ENCODE data around the gene AMZ2. TPM values are rescaled to one million over a fixed set of nuclear protein-coding genes. Genes with fewer than 3 reads are reported as not detected.
"Not testable (repeated sequence)": the region's sequence is repeated elsewhere in the genome, so short reads cannot be mapped to it uniquely, and the experiment has no call there.

AMZ2 gene
- total RNA-seq = 100 to 1,000 TPM; 106 to 107 TPM

GRCh38 chr17:68247445-68248198, at the start of gene AMZ2:
TSS of gene AMZ2 (plus strand) at chr17:68248043. CDS start at chr17:68250188, 2,145 bp downstream.
- Mint-ChIP-seq H3K4me3 (peak within 1 kb of the TSS; percentile 81), H3K27me3 (no peaks in the 10 kb centered on the region)

GRCh38 chr17:68198931-68199836, 48.7 kb upstream of the AMZ2 start:
- no peaks in the 10 kb centered on the region for H3K9me3 Mint-ChIP-seq (ENCODE audit: low read depth)
- no peaks in the 10 kb centered on the region for H3K36me3 Mint-ChIP-seq
- ATAC-seq (peak; percentile 57), DNase-seq (peak; percentile 64)
- H3K27me3 Mint-ChIP-seq = peaks cover 45% of the 10 kb centered on the region
- CTCF ChIA-PET = interaction anchor here (1.1 to 14.7 kb wide), 15 partner anchors 13 to 266 kb away, joined by 3 to 278 read pairs (median 6); partner anchors contain the start of genes AMZ2 and WIPI1
- peaks cover 29% of the 10 kb centered on the region for H3K4me1 Mint-ChIP-seq
- peak overlapping the region; percentile 68 for H3K4me3 Mint-ChIP-seq
- H3K27ac Mint-ChIP-seq = no peak overlapping the region

More at GRCh38 chr17:68247445-68248198, at the start of gene AMZ2:
- Mint-ChIP-seq H3K4me1 (peaks cover 48% of the 10 kb centered on the region), H3K36me3 (peaks cover 38% of the 10 kb centered on the region), H3K9me3 (ENCODE audit: low read depth) (no peaks in the 10 kb centered on the region), H3K27ac (peak within 1 kb of the TSS; percentile 91)
- peak; percentile 90 for ATAC-seq
- DNase-seq = peak; percentile 96
- CTCF ChIA-PET = interaction anchor here (0.7 to 4.5 kb wide), 14 partner anchors 11 to 1595 kb away, joined by 3 to 27 read pairs (median 7); no protein-coding TSS in a partner anchor

GRCh38 chr17:68199837-68200688, 47.8 kb upstream of the AMZ2 start:
- peak; percentile 49 for DNase-seq
- Mint-ChIP-seq H3K27ac (peak overlapping the region; percentile 40), H3K27me3 (peaks cover 43% of the 10 kb centered on the region), H3K36me3 (no peaks in the 10 kb centered on the region), H3K9me3 (ENCODE audit: low read depth) (no peaks in the 10 kb centered on the region), H3K4me3 (peak overlapping the region; percentile 68), H3K4me1 (peaks cover 32% of the 10 kb centered on the region)
- no peak for ATAC-seq
- CTCF ChIA-PET = interaction anchor here (0.7 to 14.7 kb wide), 30 partner anchors 13 to 265 kb away, joined by 3 to 278 read pairs (median 4); partner anchors contain the start of genes AMZ2 and WIPI1

GRCh38 chr17:68200689-68201417, 47.0 kb upstream of the AMZ2 start:
- peak; percentile 43 for ATAC-seq
- no peaks in the 10 kb centered on the region for H3K9me3 Mint-ChIP-seq (ENCODE audit: low read depth)
- H3K36me3 Mint-ChIP-seq = no peaks in the 10 kb centered on the region
- CTCF ChIA-PET = interaction anchor here (0.7 to 14.7 kb wide), 30 partner anchors 12 to 261 kb away, joined by 3 to 278 read pairs (median 4); partner anchors contain the start of genes AMZ2 and WIPI1
- peak overlapping the region; percentile 68 for H3K4me3 Mint-ChIP-seq
- peaks cover 30% of the 10 kb centered on the region for H3K4me1 Mint-ChIP-seq
- peak overlapping the region; percentile 40 for H3K27ac Mint-ChIP-seq
- DNase-seq = peak; percentile 85
- H3K27me3 Mint-ChIP-seq = peaks cover 35% of the 10 kb centered on the region

- CTCF ChIA-PET = interaction anchor here (0.9 to 14.7 kb wide), 20 partner anchors 11 to 261 kb away, joined by 3 to 278 read pairs (median 6); partner anchors contain the start of genes AMZ2 and WIPI1
Measured at GRCh38 chr17:68201418-68201771, 46.4 kb upstream of the AMZ2 start.

GRCh38 chr17:68202321-68202720, 45.5 kb upstream of the AMZ2 start:
- not testable (repeated sequence) for H3K9me3 Mint-ChIP-seq (ENCODE audit: low read depth); H3K27ac Mint-ChIP-seq; H3K4me3 Mint-ChIP-seq; DNase-seq; H3K36me3 Mint-ChIP-seq; ATAC-seq
- Mint-ChIP-seq H3K27me3 (peaks cover 31% of the 10 kb centered on the region), H3K4me1 (peaks cover 33% of the 10 kb centered on the region)
- CTCF ChIA-PET = interaction anchor here (1.0 to 14.7 kb wide), 4 partner anchors 16 to 183 kb away, joined by 3 to 278 read pairs (median 36); no protein-coding TSS in a partner anchor

More at GRCh38 chr17:68201418-68201771, 46.4 kb upstream of the AMZ2 start:
- H3K36me3 Mint-ChIP-seq; H3K9me3 Mint-ChIP-seq (ENCODE audit: low read depth); DNase-seq; ATAC-seq; H3K4me3 Mint-ChIP-seq; H3K27ac Mint-ChIP-seq: not testable (repeated sequence)
- Mint-ChIP-seq H3K4me1 (peaks cover 28% of the 10 kb centered on the region), H3K27me3 (peaks cover 31% of the 10 kb centered on the region)

- ATAC-seq (peak; percentile 5), DNase-seq (peak; percentile 60)
- Mint-ChIP-seq H3K4me3 (peak overlapping the region; percentile 86), H3K27me3 (peaks cover 14% of the 10 kb centered on the region), H3K4me1 (peaks cover 31% of the 10 kb centered on the region), H3K27ac (peak overlapping the region; percentile 43), H3K9me3 (ENCODE audit: low read depth) (no peaks in the 10 kb centered on the region), H3K36me3 (peaks cover 21% of the 10 kb centered on the region)
- CTCF ChIA-PET = interaction anchor here (0.9 to 14.7 kb wide), 16 partner anchors 10 to 276 kb away, joined by 3 to 278 read pairs (median 4); partner anchors contain the start of gene AMZ2
Measured at GRCh38 chr17:68204736-68205135, 43.1 kb upstream of the AMZ2 start.

GRCh38 chr17:68205251-68205807, 42.5 kb upstream of the AMZ2 start:
- CTCF ChIA-PET = interaction anchor here (0.9 to 14.7 kb wide), 17 partner anchors 10 to 276 kb away, joined by 3 to 278 read pairs (median 4); partner anchors contain the start of gene AMZ2
- ATAC-seq = peak; percentile 89

GRCh38 chr17:68205808-68206720, 41.8 kb upstream of the AMZ2 start:
- DNase-seq = peak; percentile 72
- H3K27ac Mint-ChIP-seq = peak overlapping the region; percentile 92

More at GRCh38 chr17:68205251-68205807, 42.5 kb upstream of the AMZ2 start:
- DNase-seq = peak; percentile 95
- H3K4me3 Mint-ChIP-seq = peak overlapping the region; percentile 86
- peaks cover 25% of the 10 kb centered on the region for H3K36me3 Mint-ChIP-seq
- peak overlapping the region; percentile 88 for H3K27ac Mint-ChIP-seq
- peaks cover 28% of the 10 kb centered on the region for H3K4me1 Mint-ChIP-seq
- H3K9me3 Mint-ChIP-seq (ENCODE audit: low read depth) = no peaks in the 10 kb centered on the region
- H3K27me3 Mint-ChIP-seq = peaks cover 8% of the 10 kb centered on the region

GRCh38 chr17:68207651-68208253, 40.1 kb upstream of the AMZ2 start:
- H3K9me3 Mint-ChIP-seq (ENCODE audit: low read depth) = no peaks in the 10 kb centered on the region
- peaks cover 32% of the 10 kb centered on the region for H3K4me1 Mint-ChIP-seq
- peaks cover 5% of the 10 kb centered on the region for H3K27me3 Mint-ChIP-seq
- ATAC-seq (no peak), DNase-seq (no peak)
- H3K4me3 Mint-ChIP-seq = peak overlapping the region; percentile 86
- CTCF ChIA-PET = interaction anchor here (0.9 to 14.7 kb wide), 3 partner anchors 17 to 29 kb away, joined by 4 to 278 read pairs (median 4); no protein-coding TSS in a partner anchor
- H3K36me3 Mint-ChIP-seq = peaks cover 37% of the 10 kb centered on the region
- H3K27ac Mint-ChIP-seq = no peak overlapping the region

More at GRCh38 chr17:68205808-68206720, 41.8 kb upstream of the AMZ2 start:
- ATAC-seq = peak; percentile 48
- H3K4me1 Mint-ChIP-seq = peaks cover 30% of the 10 kb centered on the region
- H3K36me3 Mint-ChIP-seq = peaks cover 33% of the 10 kb centered on the region
- H3K9me3 Mint-ChIP-seq (ENCODE audit: low read depth) = no peaks in the 10 kb centered on the region
- peaks cover 5% of the 10 kb centered on the region for H3K27me3 Mint-ChIP-seq
- CTCF ChIA-PET = interaction anchor here (0.8 to 14.7 kb wide), 12 partner anchors 9 to 260 kb away, joined by 3 to 278 read pairs (median 5); partner anchors contain the start of gene AMZ2
- peak overlapping the region; percentile 86 for H3K4me3 Mint-ChIP-seq
